ENCODE data around the gene HOXC9.
A peak's percentile ranks its signal among the peaks of the same experiment; 100 is the strongest.

The HOXC9 gene

DNA sequence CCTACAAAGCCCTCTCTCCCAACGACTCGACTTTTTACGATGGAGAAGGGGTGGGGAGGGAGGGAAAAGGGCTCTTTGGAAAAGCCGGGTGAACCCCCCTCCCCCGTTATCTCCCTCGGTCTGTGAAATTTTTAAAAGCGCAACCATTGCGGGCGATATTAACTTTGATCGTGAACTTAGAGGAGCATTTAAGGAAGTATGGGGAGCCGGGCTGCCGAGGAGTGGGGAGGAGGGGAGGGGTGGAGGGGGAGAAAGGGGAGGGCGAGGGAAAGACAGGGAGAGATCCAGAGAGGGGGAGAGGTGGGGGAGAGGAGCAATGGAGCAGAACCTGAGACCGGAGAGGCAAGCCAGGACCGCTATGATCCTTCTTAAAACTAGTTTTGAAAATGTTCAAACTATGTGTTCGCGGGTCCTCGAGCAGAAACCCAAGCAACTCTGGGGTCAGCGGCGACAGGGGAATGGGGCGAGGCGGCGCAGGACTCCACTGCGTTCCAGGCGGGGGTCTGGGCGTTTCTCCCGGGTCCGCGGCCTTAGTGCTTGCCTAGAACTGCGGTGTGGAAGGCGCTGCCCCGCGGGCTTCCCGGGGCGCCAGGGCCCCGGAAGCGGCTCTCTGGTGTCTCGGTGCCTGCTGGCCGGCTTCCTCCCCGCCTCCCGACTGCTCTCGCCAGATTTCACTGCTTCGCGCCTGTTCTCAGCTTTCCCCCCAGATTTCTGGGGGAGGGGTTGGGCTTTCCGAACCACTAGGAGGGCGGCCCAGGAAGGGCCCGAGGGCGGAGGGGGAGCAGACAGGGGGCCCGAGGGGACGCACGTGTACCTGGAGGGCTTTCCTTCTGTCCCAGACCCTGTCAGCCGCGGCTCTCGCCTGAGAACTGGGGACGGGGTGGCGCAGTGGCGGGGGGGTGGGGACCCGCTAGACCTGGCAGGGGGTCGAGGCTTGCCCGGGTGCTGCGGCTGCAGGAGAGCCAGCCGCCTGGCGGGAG is 25.6 kb upstream of the HOXC9 start, which contains the start of gene HOTAIR:
Gene HOTAIR, minus strand, starts transcription at position 871 of the 980 bp plus-strand sequence.
- H3K4me1 ChIP-seq (ENCODE audit: insufficient read depth, insufficient read length) = peaks cover 8% of the 10 kb centered on the region
- no peak for DNase-seq (ENCODE audit: low read depth, low spot score)

DNA sequence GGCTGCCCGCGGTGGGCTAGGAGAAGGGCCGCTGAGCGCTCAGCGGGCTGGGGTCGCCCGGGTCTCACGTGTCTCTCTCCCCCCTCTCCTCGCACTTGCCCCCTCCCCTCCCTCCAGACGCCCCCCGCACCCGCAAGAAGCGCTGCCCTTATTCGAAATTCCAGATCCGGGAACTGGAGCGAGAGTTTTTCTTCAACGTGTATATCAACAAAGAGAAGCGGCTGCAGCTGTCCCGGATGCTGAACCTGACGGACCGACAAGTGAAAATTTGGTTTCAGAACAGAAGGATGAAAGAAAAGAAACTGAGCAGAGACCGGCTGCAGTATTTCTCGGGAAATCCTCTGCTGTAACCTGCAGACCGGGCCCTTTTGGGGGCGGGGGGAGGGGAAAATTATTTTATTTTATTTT is 24.9 kb upstream of the HOXC9 start:
- no peak for DNase-seq (ENCODE audit: low read depth, low spot score)
- no peak overlapping the region for H3K9ac ChIP-seq (ENCODE audit: insufficient read length, low read depth)
- no peaks in the 10 kb centered on the region for H3K9me3 ChIP-seq (ENCODE audit: insufficient read depth, low read length)
- peaks cover 8% of the 10 kb centered on the region for H3K4me1 ChIP-seq (ENCODE audit: insufficient read depth, insufficient read length)
- H3K36me3 ChIP-seq (ENCODE audit: insufficient read depth, insufficient read length, low read length) = no peaks in the 10 kb centered on the region
- H3K27me3 ChIP-seq (ENCODE audit: insufficient read depth, insufficient read length) = peaks cover 100% of the 10 kb centered on the region
- TF ChIP-seq SUZ12 (IDR thresholded peaks at IDR 0.05; ENCODE audit: extremely low read depth, insufficient read depth, insufficient read length) = no peak
- H3K4me3 ChIP-seq (ENCODE audit: insufficient read length, low read depth) = no peak overlapping the region

More for the DNA sequence above, 25.6 kb upstream of the HOXC9 start, which contains the start of gene HOTAIR:
- no peaks in the 10 kb centered on the region for H3K9me3 ChIP-seq (ENCODE audit: insufficient read depth, low read length)
- no peaks in the 10 kb centered on the region for H3K36me3 ChIP-seq (ENCODE audit: insufficient read depth, insufficient read length, low read length)
- H3K4me3 ChIP-seq (ENCODE audit: insufficient read length, low read depth) = peak within 1 kb of the TSS; percentile 34
- peak within 1 kb of the TSS; percentile 10 for H3K9ac ChIP-seq (ENCODE audit: insufficient read length, low read depth)
- H3K27me3 ChIP-seq (ENCODE audit: insufficient read depth, insufficient read length) = peaks cover 100% of the 10 kb centered on the region
- TF ChIP-seq SUZ12 (IDR thresholded peaks at IDR 0.05; ENCODE audit: extremely low read depth, insufficient read depth, insufficient read length) (peak; percentile 60), ZNF274 (IDR thresholded peaks at IDR 0.05; ENCODE audit: low read depth, low read length) (no peak), YY1 (IDR thresholded peaks at IDR 0.05; ENCODE audit: insufficient read depth, insufficient read length) (no peak)

DNA sequence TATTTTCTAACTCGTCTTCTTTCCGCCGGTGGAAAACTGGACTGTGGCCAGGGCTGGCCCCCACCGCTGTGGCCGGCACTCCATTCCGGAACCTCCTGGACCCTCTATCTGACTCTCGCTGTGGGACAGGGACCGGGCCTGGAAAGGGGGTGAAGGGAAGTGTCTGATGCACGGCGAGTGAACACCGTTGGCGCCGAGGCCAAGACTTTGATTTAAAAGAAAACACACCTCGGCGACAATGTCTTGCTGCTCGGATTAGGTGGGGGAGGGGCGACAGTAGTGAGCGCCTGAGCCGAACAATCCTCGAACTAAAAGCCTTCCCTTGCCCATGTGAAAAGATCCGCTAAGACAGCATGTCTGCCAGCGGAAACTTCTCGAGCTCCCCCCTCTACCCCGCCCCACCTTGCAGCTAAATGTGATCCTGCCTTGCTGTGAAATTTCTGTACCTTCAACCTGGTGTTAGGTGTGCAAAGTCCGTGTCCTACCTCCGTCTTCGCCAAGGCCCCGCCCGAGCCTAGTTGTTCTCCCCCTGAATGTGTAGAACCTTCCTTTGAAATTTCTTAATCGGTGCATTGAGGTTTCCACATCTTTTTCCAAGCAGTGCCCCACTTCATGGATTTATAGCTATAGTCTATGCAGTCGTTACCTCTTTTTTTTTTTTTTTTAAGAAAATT is 24.3 kb upstream of the HOXC9 start:
- peaks cover 8% of the 10 kb centered on the region for H3K4me1 ChIP-seq (ENCODE audit: insufficient read depth, insufficient read length)
- H3K9ac ChIP-seq (ENCODE audit: insufficient read length, low read depth) = no peak overlapping the region
- H3K36me3 ChIP-seq (ENCODE audit: insufficient read depth, insufficient read length, low read length) = no peaks in the 10 kb centered on the region
- TF ChIP-seq YY1 (IDR thresholded peaks at IDR 0.05; ENCODE audit: insufficient read depth, insufficient read length) (no peak), ZNF274 (IDR thresholded peaks at IDR 0.05; ENCODE audit: low read depth, low read length) (no peak), SUZ12 (IDR thresholded peaks at IDR 0.05; ENCODE audit: extremely low read depth, insufficient read depth, insufficient read length) (peak; percentile 63)
- no peak overlapping the region for H3K4me3 ChIP-seq (ENCODE audit: insufficient read length, low read depth)
- DNase-seq (ENCODE audit: low read depth, low spot score) = no peak
- H3K27me3 ChIP-seq (ENCODE audit: insufficient read depth, insufficient read length) = peaks cover 100% of the 10 kb centered on the region
- H3K9me3 ChIP-seq (ENCODE audit: insufficient read depth, low read length) = no peaks in the 10 kb centered on the region

DNA sequence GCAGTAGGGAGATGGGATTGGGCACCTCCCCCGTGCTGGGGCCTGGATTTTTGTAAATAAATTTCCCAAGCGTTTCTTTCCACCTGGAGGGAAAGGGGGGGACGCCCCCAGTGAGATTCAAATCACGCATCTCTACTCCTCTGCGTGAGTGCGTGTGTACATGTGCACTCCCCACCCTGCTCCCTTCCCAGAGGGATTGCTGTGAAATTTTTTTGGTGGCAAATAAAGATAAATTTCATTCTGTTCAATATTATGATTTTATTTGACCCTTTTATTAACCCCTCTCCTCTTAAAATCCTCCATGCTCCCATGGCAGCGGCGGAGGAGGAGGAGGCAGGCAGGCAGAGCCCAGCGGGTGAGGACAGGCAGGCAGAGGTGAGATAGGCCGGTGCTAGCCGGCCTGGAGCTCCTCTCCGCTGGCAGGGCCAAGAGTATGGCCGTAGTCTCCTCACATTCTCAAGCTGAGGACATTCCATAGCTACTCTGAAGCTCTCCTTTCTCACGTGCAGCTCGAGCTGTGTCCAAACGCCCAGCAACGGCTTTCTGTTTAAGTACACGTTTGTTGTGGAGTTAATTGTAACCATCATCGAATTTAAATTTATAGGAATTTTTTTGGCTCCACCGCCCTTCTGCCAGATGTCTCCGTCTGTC is 23.7 kb upstream of the HOXC9 start:
- H3K9ac ChIP-seq (ENCODE audit: insufficient read length, low read depth) = no peak overlapping the region

DNA sequence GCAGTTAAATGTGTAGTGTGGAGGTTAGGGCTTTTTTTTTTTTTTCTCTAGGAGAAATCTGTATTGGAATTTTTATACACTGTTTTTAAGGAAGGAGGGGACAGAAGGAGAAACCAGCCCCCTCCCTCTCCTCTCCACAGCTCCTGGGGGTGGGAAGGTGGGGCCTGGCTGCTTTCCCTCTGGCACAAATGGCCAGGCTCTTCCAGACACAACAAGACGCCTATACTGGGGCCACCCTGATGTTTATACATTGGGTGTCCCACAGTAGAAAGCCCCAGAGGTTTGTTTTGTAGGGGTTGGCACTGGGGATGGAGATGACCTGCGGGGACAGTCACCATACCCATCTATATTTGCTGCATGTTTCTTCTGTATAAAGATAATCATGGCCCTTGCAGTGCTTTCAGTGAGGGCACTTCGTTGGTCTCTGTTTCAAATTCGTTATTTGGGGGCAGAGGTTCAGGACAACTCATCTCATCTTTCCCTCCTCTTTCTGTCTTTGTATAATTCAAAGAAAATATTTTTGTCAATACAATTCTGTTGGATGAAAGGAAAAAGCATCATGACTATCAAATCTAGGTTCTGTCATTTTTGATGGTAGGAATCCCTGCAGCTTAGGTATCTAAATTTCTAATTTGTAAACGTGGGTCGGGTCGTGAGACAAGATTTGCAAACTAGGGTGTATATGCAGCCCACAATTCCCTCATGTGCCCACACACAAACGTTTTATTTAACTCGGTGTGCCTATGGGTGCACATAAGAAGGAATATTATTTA is 23.0 kb upstream of the HOXC9 start:
- Histone ChIP-seq H3K27me3 (ENCODE audit: insufficient read depth, insufficient read length) (peaks cover 100% of the 10 kb centered on the region), H3K4me1 (ENCODE audit: insufficient read depth, insufficient read length) (peaks cover 8% of the 10 kb centered on the region), H3K36me3 (ENCODE audit: insufficient read depth, insufficient read length, low read length) (no peaks in the 10 kb centered on the region), H3K4me3 (ENCODE audit: insufficient read length, low read depth) (no peak overlapping the region), H3K9me3 (ENCODE audit: insufficient read depth, low read length) (no peaks in the 10 kb centered on the region), H3K9ac (ENCODE audit: insufficient read length, low read depth) (no peak overlapping the region)
- TF ChIP-seq ZNF274 (IDR thresholded peaks at IDR 0.05; ENCODE audit: low read depth, low read length) = no peak
- no peak for TF ChIP-seq SUZ12 (IDR thresholded peaks at IDR 0.05; ENCODE audit: extremely low read depth, insufficient read depth, insufficient read length)
- TF ChIP-seq YY1 (IDR thresholded peaks at IDR 0.05; ENCODE audit: insufficient read depth, insufficient read length) = no peak
- no peak for DNase-seq (ENCODE audit: low read depth, low spot score)

More for the DNA sequence above, 23.7 kb upstream of the HOXC9 start:
- no peaks in the 10 kb centered on the region for H3K9me3 ChIP-seq (ENCODE audit: insufficient read depth, low read length)
- H3K36me3 ChIP-seq (ENCODE audit: insufficient read depth, insufficient read length, low read length) = no peaks in the 10 kb centered on the region
- DNase-seq (ENCODE audit: low read depth, low spot score) = no peak
- H3K27me3 ChIP-seq (ENCODE audit: insufficient read depth, insufficient read length) = peaks cover 100% of the 10 kb centered on the region
- no peak for TF ChIP-seq YY1 (IDR thresholded peaks at IDR 0.05; ENCODE audit: insufficient read depth, insufficient read length)
- TF ChIP-seq ZNF274 (IDR thresholded peaks at IDR 0.05; ENCODE audit: low read depth, low read length) = no peak
- no peak for TF ChIP-seq SUZ12 (IDR thresholded peaks at IDR 0.05; ENCODE audit: extremely low read depth, insufficient read depth, insufficient read length)
- H3K4me3 ChIP-seq (ENCODE audit: insufficient read length, low read depth) = no peak overlapping the region
- peaks cover 8% of the 10 kb centered on the region for H3K4me1 ChIP-seq (ENCODE audit: insufficient read depth, insufficient read length)

DNA sequence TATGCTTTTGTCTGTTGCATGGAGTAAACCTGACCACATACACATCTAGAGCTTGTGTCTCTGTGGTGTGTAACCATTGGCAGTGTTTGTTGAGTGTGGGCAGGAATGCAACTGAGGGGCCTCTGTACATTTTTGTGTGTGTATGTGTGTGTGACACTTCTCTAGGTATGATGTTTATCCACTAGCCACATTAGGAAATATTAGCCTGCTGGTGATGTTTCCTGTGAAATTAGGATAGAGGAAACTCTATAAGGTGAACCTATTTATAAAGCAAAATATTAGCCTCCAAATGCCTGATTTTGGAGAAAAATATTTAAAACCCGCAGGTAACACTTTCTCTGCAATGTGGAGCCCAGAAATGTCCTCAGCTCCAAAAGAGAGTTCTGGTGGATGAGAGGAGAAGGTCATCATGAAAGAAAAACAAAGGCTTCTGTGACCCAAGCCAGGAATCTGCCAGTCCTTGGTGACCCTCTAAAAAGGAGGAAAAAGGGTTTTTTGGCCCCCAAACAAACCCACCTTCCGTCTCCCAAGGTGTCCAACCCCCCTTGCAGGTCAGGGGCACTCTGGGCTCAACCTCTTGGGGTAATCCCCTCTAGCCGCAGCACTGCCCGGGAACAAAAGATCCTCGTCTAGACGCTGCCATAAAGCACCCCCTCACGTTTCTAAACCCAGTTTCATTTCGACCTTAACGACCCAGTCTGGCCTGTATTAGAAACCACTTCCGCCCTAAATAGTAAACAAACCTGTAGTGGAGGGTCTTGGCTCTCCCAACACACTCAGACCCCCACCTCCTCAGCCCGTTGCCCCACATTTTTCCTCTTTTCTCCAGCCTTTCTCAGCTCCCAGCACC is 22.1 kb upstream of the HOXC9 start:
- H3K36me3 ChIP-seq (ENCODE audit: insufficient read depth, insufficient read length, low read length) = no peaks in the 10 kb centered on the region
- peaks cover 100% of the 10 kb centered on the region for H3K27me3 ChIP-seq (ENCODE audit: insufficient read depth, insufficient read length)
- TF ChIP-seq SUZ12 (IDR thresholded peaks at IDR 0.05; ENCODE audit: extremely low read depth, insufficient read depth, insufficient read length) = no peak
- H3K4me1 ChIP-seq (ENCODE audit: insufficient read depth, insufficient read length) = peaks cover 8% of the 10 kb centered on the region
- no peak overlapping the region for H3K9ac ChIP-seq (ENCODE audit: insufficient read length, low read depth)
- no peaks in the 10 kb centered on the region for H3K9me3 ChIP-seq (ENCODE audit: insufficient read depth, low read length)
- DNase-seq (ENCODE audit: low read depth, low spot score) = no peak
- H3K4me3 ChIP-seq (ENCODE audit: insufficient read length, low read depth) = no peak overlapping the region
